HepG2 (cell line): ENCODE results near the gene DGCR2. TPM values are rescaled to one million over a fixed set of nuclear protein-coding genes. Genes with fewer than 3 reads are reported as not detected.

Experiments used
- ASH2L ChIP-seq: fragments of 300-600, 200-600 bp; sonication (generic); IDR thresholded peaks from 2 replicates; pipeline ENCODE4 v1.7.0; 2017; ENCODE audit warnings: low read depth, mild to moderate bottlenecking, moderate library complexity, mixed read lengths, low read length; ENCODE audit not compliant: insufficient read length
- ATF2 ChIP-seq: sonication (generic); formaldehyde crosslinking; IDR thresholded peaks from 2 replicates; pipeline ENCODE4 v1.4.0; 2020; ENCODE audit warnings: missing genetic modification reagents
- CBX2 ChIP-seq, 2 experiments: fragments of 200-600 bp in 1 of 2; sonication (generic); formaldehyde crosslinking in 1 of 2; IDR thresholded peaks; 2 replicates each; pipeline versions ENCODE4 v1.7.0 to v1.8.1; 2018 to 2022; ENCODE audit warnings: low read depth in 2 of 2, low read length in 1 of 2, mild to moderate bottlenecking in 1 of 2, missing genetic modification reagents in 1 of 2
- EEA1 ChIP-seq: sonication (generic); formaldehyde crosslinking; IDR thresholded peaks from 2 replicates; pipeline ENCODE4 v1.5.1; 2020; ENCODE audit warnings: mild to moderate bottlenecking, missing genetic modification reagents, borderline replicate concordance
- EZH2 ChIP-seq: conservative IDR thresholded peaks from 2 replicates; pipeline ENCODE4 v1.6.1; 2012; ENCODE audit warnings: mild to moderate bottlenecking, low read depth, low read length, moderate library complexity
- HDAC1 ChIP-seq: sonication (generic); formaldehyde crosslinking; IDR thresholded peaks from 2 replicates; pipeline ENCODE4 v1.5.1; 2020; ENCODE audit warnings: mild to moderate bottlenecking, missing genetic modification reagents
- HNF1B ChIP-seq: sonication (generic); formaldehyde crosslinking; IDR thresholded peaks from 2 replicates; pipeline ENCODE4 v1.5.1; 2020; ENCODE audit warnings: mild to moderate bottlenecking, moderate library complexity, missing genetic modification reagents
- HOXA3 ChIP-seq: sonication (generic); formaldehyde crosslinking; IDR thresholded peaks from 2 replicates; pipeline ENCODE4 v1.5.0; 2020; ENCODE audit warnings: missing genetic modification reagents
- KAT7 ChIP-seq: IDR thresholded peaks from 2 replicates; pipeline ENCODE4 v1.6.1; 2018; ENCODE audit warnings: borderline replicate concordance, missing compliant biosample characterization
- MAZ ChIP-seq, 2 experiments: sonication (generic) in 1 of 2; formaldehyde crosslinking in 1 of 2; IDR thresholded peaks; 2 replicates each; pipeline versions ENCODE4 v1.5.0 to v1.6.1; 2012 to 2020; ENCODE audit warnings: low read depth in 2 of 2, mild to moderate bottlenecking in 2 of 2, borderline replicate concordance in 1 of 2, improper control_type of control experiment in 1 of 2, low read length in 1 of 2, missing genetic modification reagents in 1 of 2, moderate library complexity in 1 of 2
- ZBTB38 ChIP-seq: sonication (generic); formaldehyde crosslinking; IDR thresholded peaks from 2 replicates; pipeline ENCODE4 v1.5.1; 2020; ENCODE audit warnings: mild to moderate bottlenecking, missing genetic modification reagents
- ZNF136 ChIP-seq: sonication (generic); formaldehyde crosslinking; IDR thresholded peaks from 2 replicates; pipeline ENCODE4 v1.8.1; 2022; ENCODE audit warnings: low read depth, mild to moderate bottlenecking, moderate library complexity, missing genetic modification reagents
- ZNF207 ChIP-seq: fragments of 450-650 bp; IDR thresholded peaks from 2 replicates; pipeline ENCODE4 v1.6.1; 2016; ENCODE audit warnings: antibody characterized with exemption, borderline replicate concordance
- ZNF337 ChIP-seq: sonication (generic); formaldehyde crosslinking; IDR thresholded peaks from 2 replicates; pipeline ENCODE4 v1.5.1; 2020; ENCODE audit warnings: missing genetic modification reagents, low read depth, mild to moderate bottlenecking, borderline replicate concordance
- ZNF460 ChIP-seq: sonication (generic); formaldehyde crosslinking; IDR thresholded peaks from 2 replicates; pipeline ENCODE4 v1.5.1; 2020; ENCODE audit warnings: missing genetic modification reagents, mild to moderate bottlenecking, borderline replicate concordance
- ZNF615 ChIP-seq: sonication (generic); formaldehyde crosslinking; IDR thresholded peaks from 2 replicates; pipeline ENCODE4 v1.5.0; 2020; ENCODE audit warnings: mild to moderate bottlenecking, missing genetic modification reagents, borderline replicate concordance
- ZNF674 ChIP-seq: sonication (generic); formaldehyde crosslinking; IDR thresholded peaks from 2 replicates; pipeline ENCODE4 v1.5.0; 2020; ENCODE audit warnings: low read depth, mild to moderate bottlenecking, missing genetic modification reagents
- ZNF749 ChIP-seq: sonication (generic); formaldehyde crosslinking; IDR thresholded peaks from 2 replicates; pipeline ENCODE4 v1.8.0; 2022; ENCODE audit warnings: mild to moderate bottlenecking, missing genetic modification reagents, moderate library complexity, borderline replicate concordance
- ZSCAN25 ChIP-seq: sonication (generic); formaldehyde crosslinking; IDR thresholded peaks from 2 replicates; pipeline ENCODE4 v1.8.0; 2022; ENCODE audit warnings: mild to moderate bottlenecking, missing genetic modification reagents
- ZSCAN29 ChIP-seq: sonication (generic); formaldehyde crosslinking; conservative IDR thresholded peaks from 2 replicates; pipeline ENCODE4 v1.4.0; 2020; ENCODE audit warnings: mild to moderate bottlenecking, missing genetic modification reagents
- polyA plus RNA-seq, 8 experiments: library from polyadenylated mRNA; depleted of rRNA in 3 of 8; stranded (reverse) in 7 of 8; unstranded in 1 of 8; fragments of >200 nt; fragmentation: Illumina TruSeq in 4 of 8; extraction: Trizol in 4 of 8; gene quantifications; 2 replicates each; pipeline versions ENCODE4 v1.2.1 to v1.2.3, GENCODE V29; 2011 to 2016; ENCODE audit warnings: low read depth in 4 of 8, missing spikeins in 1 of 8, mixed read lengths in 1 of 8; ENCODE audit not compliant: insufficient read depth in 1 of 8
- total RNA-seq, 5 experiments: library from RNA; depleted of rRNA; stranded (reverse); fragments of >200 nt; fragmentation: Illumina TruSeq; extraction: Trizol; gene quantifications; 2 replicates each; pipeline ENCODE4 v1.2.3, GENCODE V29; 2016; ENCODE audit warnings: low read depth in 1 of 5
- TF ChIP-seq, protein P1 (sequence below): sonication (generic); formaldehyde crosslinking; IDR thresholded peaks from 2 replicates; pipeline ENCODE4 v1.5.1; 2020; ENCODE audit warnings: missing genetic modification reagents, mild to moderate bottlenecking, borderline replicate concordance

The DGCR2 gene
- total and polyA plus RNA-seq, 2 of the 13 experiments (the other 11 are each of a cell fraction or from before 2014, with no cell fraction given): 23.1 to 35.3 TPM

- no peak for TF ChIP-seq CBX2 (IDR thresholded peaks at IDR 0.05; ENCODE audit: low read depth, low read length)
- TF ChIP-seq CBX2 (CRISPR knock-in tag; IDR thresholded peaks at IDR 0.05; ENCODE audit: low read depth): no peak
- TF ChIP-seq ZNF749: peak; percentile 31; the same call in 1 of the 2 replicates
- no peak for TF ChIP-seq ASH2L
- no peak for TF ChIP-seq EZH2
- TF ChIP-seq ZNF460 (CRISPR knock-in tag): no peak
- TF ChIP-seq ATF2 (CRISPR knock-in tag): no peak
- no peak; the same call in 1 of the 2 replicates for TF ChIP-seq ZBTB38 (CRISPR knock-in tag)
- no peak for TF ChIP-seq ZNF207
- TF ChIP-seq ZNF615: no peak
- TF ChIP-seq ZNF337: no peak
- TF ChIP-seq ZSCAN29 (CRISPR knock-in tag): no peak
- peak; percentile 53; the same call in 1 of the 2 replicates for TF ChIP-seq KAT7
- no peak; the same call in 1 of the 2 replicates for TF ChIP-seq ZSCAN25 (CRISPR knock-in tag)
- no peak for TF ChIP-seq MAZ (IDR thresholded peaks at IDR 0.05; ENCODE audit: borderline replicate concordance, low read depth, low read length)
- peak; percentile 63 for TF ChIP-seq MAZ (CRISPR knock-in tag; IDR thresholded peaks at IDR 0.05; ENCODE audit: low read depth)
- TF ChIP-seq ZNF136 (CRISPR knock-in tag): no peak
- no peak for TF ChIP-seq HNF1B (CRISPR knock-in tag)
- TF ChIP-seq HDAC1 (CRISPR knock-in tag): peak; percentile 13
- TF ChIP-seq, protein P1, sequence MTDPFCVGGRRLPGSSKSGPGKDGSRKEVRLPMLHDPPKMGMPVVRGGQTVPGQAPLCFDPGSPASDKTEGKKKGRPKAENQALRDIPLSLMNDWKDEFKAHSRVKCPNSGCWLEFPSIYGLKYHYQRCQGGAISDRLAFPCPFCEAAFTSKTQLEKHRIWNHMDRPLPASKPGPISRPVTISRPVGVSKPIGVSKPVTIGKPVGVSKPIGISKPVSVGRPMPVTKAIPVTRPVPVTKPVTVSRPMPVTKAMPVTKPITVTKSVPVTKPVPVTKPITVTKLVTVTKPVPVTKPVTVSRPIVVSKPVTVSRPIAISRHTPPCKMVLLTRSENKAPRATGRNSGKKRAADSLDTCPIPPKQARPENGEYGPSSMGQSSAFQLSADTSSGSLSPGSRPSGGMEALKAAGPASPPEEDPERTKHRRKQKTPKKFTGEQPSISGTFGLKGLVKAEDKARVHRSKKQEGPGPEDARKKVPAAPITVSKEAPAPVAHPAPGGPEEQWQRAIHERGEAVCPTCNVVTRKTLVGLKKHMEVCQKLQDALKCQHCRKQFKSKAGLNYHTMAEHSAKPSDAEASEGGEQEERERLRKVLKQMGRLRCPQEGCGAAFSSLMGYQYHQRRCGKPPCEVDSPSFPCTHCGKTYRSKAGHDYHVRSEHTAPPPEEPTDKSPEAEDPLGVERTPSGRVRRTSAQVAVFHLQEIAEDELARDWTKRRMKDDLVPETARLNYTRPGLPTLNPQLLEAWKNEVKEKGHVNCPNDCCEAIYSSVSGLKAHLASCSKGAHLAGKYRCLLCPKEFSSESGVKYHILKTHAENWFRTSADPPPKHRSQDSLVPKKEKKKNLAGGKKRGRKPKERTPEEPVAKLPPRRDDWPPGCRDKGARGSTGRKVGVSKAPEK (CRISPR knock-in tag): no peak
- TF ChIP-seq EEA1 (CRISPR knock-in tag): no peak; the same call in 1 of the 2 replicates
- TF ChIP-seq ZNF674 (CRISPR knock-in tag): no peak
- TF ChIP-seq HOXA3: peak; percentile 88
These were observed at the start of gene DGCR2 (continued) for GRCh38 chr22:19122143-19122751.
